Endothelial cell of umbilical vein (primary cell): ENCODE results near the gene IST1.

Experiments
- CTCF ChIP-seq, 2 donors: IDR thresholded peaks; 1 replicate in 1 of 2; 2 replicates in 1 of 2; pipeline ENCODE4 v1.5.1; 2011; ENCODE audit warnings: low read length in 2 of 2, mild to moderate bottlenecking in 2 of 2, moderate library complexity in 2 of 2, control low read depth in 1 of 2, inconsistent platforms in 1 of 2, low read depth in 1 of 2; ENCODE audit not compliant: insufficient read depth in 1 of 2; ENCODE audit errors: extremely low read depth in 1 of 2
- EZH2 ChIP-seq: IDR thresholded peaks from 2 replicates; pipeline ENCODE4 v1.6.1; 2012; ENCODE audit warnings: borderline replicate concordance, low read depth, mild to moderate bottlenecking, moderate library complexity, low read length, inconsistent platforms; ENCODE audit not compliant: severe bottlenecking
- FOS ChIP-seq: IDR thresholded peaks from 2 replicates; pipeline ENCODE4 v1.6.1; 2011; ENCODE audit warnings: mild to moderate bottlenecking, low read length, moderate library complexity, borderline replicate concordance; ENCODE audit not compliant: insufficient read depth
- MYC ChIP-seq: IDR thresholded peaks from one replicate; pipeline ENCODE4 v1.6.1; 2011; ENCODE audit warnings: mild to moderate bottlenecking, low read depth, low read length
- POLR2A ChIP-seq: IDR thresholded peaks from 2 replicates; pipeline ENCODE4 v1.6.1; 2012; ENCODE audit warnings: low read depth, mild to moderate bottlenecking, control low read depth, low read length
- POLR2AphosphoS5 ChIP-seq: IDR thresholded peaks from 2 replicates; pipeline ENCODE4 v1.6.1; 2012; ENCODE audit warnings: low read depth, mild to moderate bottlenecking, control low read depth, low read length, moderate library complexity; ENCODE audit not compliant: insufficient read depth
- TF ChIP-seq, protein P1 (sequence below): IDR thresholded peaks from 2 replicates; pipeline ENCODE4 v1.6.1; 2011; ENCODE audit not compliant: insufficient read depth, insufficient read length

- TF ChIP-seq CTCF (IDR thresholded peaks at IDR 0.05; ENCODE audit: extremely low read depth in 1 of 2, insufficient read depth in 1 of 2, low read depth in 1 of 2, low read length in 2 of 2) (no peak), POLR2AphosphoS5 (no peak), POLR2A (no peak), EZH2 (no peak), MYC (no peak), FOS (no peak)
- TF ChIP-seq, protein P1, sequence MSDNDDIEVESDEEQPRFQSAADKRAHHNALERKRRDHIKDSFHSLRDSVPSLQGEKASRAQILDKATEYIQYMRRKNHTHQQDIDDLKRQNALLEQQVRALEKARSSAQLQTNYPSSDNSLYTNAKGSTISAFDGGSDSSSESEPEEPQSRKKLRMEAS: no peak
These were observed 48.2 kb upstream of the IST1 start for GRCh38 chr16:71847096-71847495.
